GM12878 (cell line): Measurements from ENCODE around the gene ABCA4. TPM values are rescaled to one million over a fixed set of nuclear protein-coding genes. Genes with fewer than 3 reads are reported as not detected.

ENCODE experiments used
- ATAC-seq: fragments of 200-7000 bp; cut with Tn5 transposase; 3 replicates; pipeline ENCODE4 v1.9.1; 2020; ENCODE audit warnings: mild to moderate bottlenecking, moderate library complexity
- BruUV-seq: library from RNA; stranded (reverse); fragments of 400-500 nt; replicated peaks from 2 replicates; lab custom pipeline; 2021; lab: Mats Ljungman, UMichigan
- CTCF ChIA-PET: fragments of 300-600 bp; sonication (Branson Sonifier 250); formaldehyde crosslinking; extraction: SDS; loops from one replicate; lab custom pipeline; 2021; ENCODE audit warnings: inconsistent platforms; lab: Yijun Ruan, JAX
- POLR2A ChIA-PET: fragments of 350-600 bp; formaldehyde crosslinking; extraction: SDS; loops from one replicate; lab custom pipeline; 2021; ENCODE audit warnings: inconsistent platforms; lab: Charles Lee
- RAD21 ChIA-PET: fragments of 300-600 bp; sonication (Branson Sonifier 250); formaldehyde crosslinking; loops from one replicate; lab custom pipeline; 2023; ENCODE audit warnings: antibody characterized with exemption; ENCODE audit not compliant: unreplicated experiment; lab: Charles Lee
- SMC1A ChIA-PET: fragments of 300-600 bp; sonication (Branson Sonifier 250); formaldehyde crosslinking; loops from one replicate; lab custom pipeline; 2023; ENCODE audit not compliant: unreplicated experiment, uncharacterized antibody; lab: Charles Lee
- DNase-seq: peaks from one replicate; pipeline ENCODE4 v3.0.0-alpha.2; 2011; ENCODE audit warnings: low read depth, low spot score
- FAIRE-seq: peaks from 3 replicates; lab custom pipeline; 2011; peaks lifted over from hg19 to GRCh38; lab: Jason Lieb, UNC
- H2AFZ ChIP-seq: 2 replicates; pipeline ENCODE4 v1.6.0; 2011; ENCODE audit warnings: low read depth, low read length, control low read depth; ENCODE audit not compliant: control insufficient read depth
- H3K27ac ChIP-seq: 2 replicates; pipeline ENCODE4 v1.5.1; 2011; ENCODE audit warnings: control low read depth; ENCODE audit not compliant: control insufficient read depth, insufficient read depth
- H3K27me3 ChIP-seq, 2 experiments: replicated peaks in 1 of 2; 2 replicates each; pipeline versions ENCODE4 v1.6.0 to v1.6.1; 2011; ENCODE audit warnings: low read length in 1 of 2; ENCODE audit not compliant: control insufficient read depth in 2 of 2, insufficient read depth in 2 of 2
- H3K36me3 ChIP-seq, 2 experiments: 2 replicates each; pipeline ENCODE4 v1.5.1; 2011; ENCODE audit warnings: low read length in 1 of 2; ENCODE audit not compliant: control insufficient read depth in 2 of 2, insufficient read depth in 2 of 2
- H3K4me1 ChIP-seq: 2 replicates; pipeline ENCODE4 v1.6.1; 2011; ENCODE audit warnings: mild to moderate bottlenecking, low read length, moderate library complexity, mixed read lengths; ENCODE audit not compliant: control insufficient read depth, insufficient read depth
- H3K4me2 ChIP-seq: 2 replicates; pipeline ENCODE4 v1.6.0; 2011; ENCODE audit warnings: control low read depth; ENCODE audit not compliant: control insufficient read depth, insufficient read depth
- H3K4me3 ChIP-seq: fragments of 200-600 bp; sonication (generic); 2 replicates; pipeline ENCODE4 v1.5.1; 2016
- H3K79me2 ChIP-seq: 2 replicates; pipeline ENCODE4 v1.6.0; 2011; ENCODE audit warnings: low read length; ENCODE audit not compliant: control insufficient read depth, insufficient read depth
- H3K9ac ChIP-seq: 2 replicates; pipeline ENCODE4 v1.8.0; 2011; ENCODE audit warnings: low read length, control low read depth, mixed read lengths; ENCODE audit not compliant: control insufficient read depth, insufficient read depth
- H3K9me3 ChIP-seq: replicated peaks from 3 replicates; pipeline ENCODE4 v1.5.1; 2011; ENCODE audit warnings: mild to moderate bottlenecking, low read length; ENCODE audit not compliant: control insufficient read depth, insufficient read depth
- H4K20me1 ChIP-seq: 2 replicates; pipeline ENCODE4 v1.6.0; 2011; ENCODE audit not compliant: control insufficient read depth, insufficient read depth
- BCLAF1 ChIP-seq: fragments of 450-650 bp; IDR thresholded peaks from 2 replicates; pipeline ENCODE4 v1.6.1; 2017; ENCODE audit warnings: antibody characterized with exemption, mild to moderate bottlenecking, moderate library complexity
- CREB1 ChIP-seq: IDR thresholded peaks from 2 replicates; pipeline ENCODE4 v1.6.1; 2012; ENCODE audit warnings: low read depth, mild to moderate bottlenecking, inconsistent platforms
- CREM ChIP-seq: IDR thresholded peaks from 2 replicates; pipeline ENCODE4 v1.6.1; 2014; ENCODE audit warnings: antibody characterized with exemption, low read depth
- E2F4 ChIP-seq: IDR thresholded peaks from 2 replicates; pipeline ENCODE4 v1.6.1; 2012; ENCODE audit warnings: low read depth, low read length, improper control_type of control experiment
- ETV6 ChIP-seq, 2 experiments: fragments of 450-650 bp in 1 of 2; IDR thresholded peaks in 1 of 2; conservative IDR thresholded peaks in 1 of 2; 2 replicates each; pipeline ENCODE4 v1.6.1; 2014; ENCODE audit warnings: antibody characterized with exemption in 1 of 2, borderline replicate concordance in 1 of 2, low read depth in 1 of 2, mild to moderate bottlenecking in 1 of 2, moderate library complexity in 1 of 2
- SUZ12 ChIP-seq: fragments of 200-600 bp; sonication (generic); IDR thresholded peaks from one replicate; pipeline ENCODE4 v1.6.1; 2018; ENCODE audit warnings: antibody characterized with exemption, mild to moderate bottlenecking; ENCODE audit not compliant: unreplicated experiment
- USF2 ChIP-seq: IDR thresholded peaks from 2 replicates; pipeline ENCODE4 v1.6.1; 2011; ENCODE audit warnings: low read depth, low read length, improper control_type of control experiment, borderline replicate concordance
- ZBTB4 ChIP-seq: fragments of 450-650 bp; formaldehyde crosslinking; IDR thresholded peaks from 2 replicates; pipeline ENCODE4 v1.4.0; 2022; ENCODE audit warnings: mild to moderate bottlenecking, moderate library complexity
- ZNF687 ChIP-seq: fragments of 450-650 bp; IDR thresholded peaks from 2 replicates; pipeline ENCODE4 v1.6.1; 2017; ENCODE audit warnings: mild to moderate bottlenecking, moderate library complexity
- WGBS: methylation state at CpG from one replicate; pipeline ENCODE4 v1.1.6; 2016; ENCODE audit warnings: low lambda C conversion rate; ENCODE audit not compliant: insufficient replicate concordance, insufficient coverage; ENCODE audit errors: missing lambda C conversion rate; 5-methylcytosine and 5-hydroxymethylcytosine counted together
- in situ Hi-C: fragments of 300-500 bp; cut with MboI; formaldehyde crosslinking; loops from 9 replicates; pipeline ENCODE4 v1.14.3; 2018; ENCODE audit warnings: mixed read lengths
- intact Hi-C: fragments of 100-400 bp; cut with micrococcal nuclease; formaldehyde crosslinking; loops from one replicate; pipeline ENCODE4 v1.14.2; 2022; ENCODE audit not compliant: unreplicated experiment
- polyA plus RNA-seq, 11 experiments: library from polyadenylated mRNA; depleted of rRNA in 4 of 11; unstranded in 6 of 11; stranded (reverse) in 5 of 11; fragments of >200 nt; fragmentation: Nextera tagmentation in 4 of 11; fragmentation: Illumina TruSeq in 1 of 11; extraction: Ambion mirVana in 4 of 11; extraction: Trizol in 1 of 11; gene quantifications; 1 replicate in 1 of 11; 2 replicates in 10 of 11; pipeline versions ENCODE4 v1.2.1 to v1.2.3, GENCODE V29; 2011 to 2016; ENCODE audit warnings: inconsistent platforms in 2 of 11, missing spikeins in 2 of 11, low read depth in 1 of 11
- total RNA-seq, 4 experiments: library from RNA; depleted of rRNA in 3 of 4; stranded (reverse); fragments of >200 nt in 3 of 4; fragmentation: Illumina TruSeq in 1 of 4; extraction: Trizol in 1 of 4; gene quantifications; 2 replicates each; pipeline versions ENCODE4 v1.2.1 to v1.2.3, GENCODE V29; 2013 to 2021

The ABCA4 gene
- total and polyA plus RNA-seq, 10 of the 15 experiments (the other 5 are each of a cell fraction or from before 2014, with no cell fraction given): 0.03 to 0.28 (median 0.11) TPM; not detected in 3

- Histone ChIP-seq H3K27ac (no peak overlapping the region), H3K27me3 (peaks cover 0 to 1% of the 10 kb centered on the region in 2 experiments; a peak in 2 of 4 replicates), H3K4me2 (no peak overlapping the region), H3K9me3 (no peaks in the 10 kb centered on the region), H3K9ac (no peak overlapping the region), H3K4me1 (no peaks in the 10 kb centered on the region), H3K79me2 (no peaks in the 10 kb centered on the region), H3K36me3 (no peaks in the 10 kb centered on the region), H4K20me1 (no peaks in the 10 kb centered on the region), H2AFZ (no peak overlapping the region), H3K4me3 (no peak overlapping the region)
- WGBS: 63% methylated on average over 10 of the region's 10 CpGs
- SMC1A ChIA-PET: no interaction called here
- in situ Hi-C loops (no loop called here), intact Hi-C loops (no loop called here)
- POLR2A ChIA-PET: no interaction called here
- no TSS peak for BruUV-seq
- CTCF ChIA-PET: interaction anchor here (0.6 to 10.4 kb wide), 8 partner anchors 8 to 323 kb away, joined by 3 to 152 read pairs (median 4); no protein-coding TSS in a partner anchor
- RAD21 ChIA-PET: no interaction called here
- ATAC-seq (no peak), DNase-seq (no peak), FAIRE-seq (no peak)
- TF ChIP-seq ZNF687: no peak
- no peak for TF ChIP-seq CREM
- TF ChIP-seq E2F4: no peak
- no peak for TF ChIP-seq BCLAF1
- TF ChIP-seq SUZ12: no peak
- TF ChIP-seq USF2: no peak
- TF ChIP-seq CREB1: no peak
- no peak for TF ChIP-seq ETV6 (conservative IDR thresholded peaks at IDR 0.05 in 1 of 2, IDR thresholded peaks at IDR 0.05 in 1 of 2; ENCODE audit: borderline replicate concordance in 1 of 2, low read depth in 1 of 2)
- no peak for TF ChIP-seq ZBTB4 (CRISPR knock-in tag)
Measured at GRCh38 chr1:94020764-94021579, 100.0 kb downstream of the ABCA4 start.
